MM.1S (cell line): ENCODE data around the gene TXNDC8.
"Not testable (repeated sequence)": the region's sequence is repeated elsewhere in the genome, so short reads cannot be mapped to it uniquely, and the experiment has no call there.

Experiments
- DNase-seq: peaks from one replicate; pipeline ENCODE4 v3.0.0-alpha.2; 2015
- H2AFZ ChIP-seq: fragments of 300-600 bp; sonication (generic); 2 replicates; pipeline ENCODE4 v1.6.0; 2016; ENCODE audit warnings: antibody characterized with exemption, low read length
- H3F3A ChIP-seq: fragments of 300-600 bp; sonication (generic); 2 replicates; pipeline ENCODE4 v1.6.1; 2016; ENCODE audit warnings: mild to moderate bottlenecking, antibody characterized with exemption, low read length, moderate library complexity, mixed read lengths; ENCODE audit not compliant: insufficient read depth
- H3K27ac ChIP-seq: fragments of 300-600 bp; sonication (generic); 2 replicates; pipeline ENCODE4 v1.5.1; 2016; ENCODE audit warnings: mild to moderate bottlenecking, low read length
- H3K27me3 ChIP-seq: fragments of 300-600 bp; sonication (generic); replicated peaks from 2 replicates; pipeline ENCODE4 v1.6.0; 2016; ENCODE audit warnings: low read length; ENCODE audit not compliant: insufficient read depth
- H3K36me3 ChIP-seq: fragments of 300-600 bp; sonication (generic); replicated peaks from 2 replicates; pipeline ENCODE4 v1.6.1; 2016; ENCODE audit warnings: mild to moderate bottlenecking, low read length, mixed read lengths; ENCODE audit not compliant: insufficient read depth
- H3K4me1 ChIP-seq: fragments of 300-600 bp; sonication (generic); 2 replicates; pipeline ENCODE4 v1.6.1; 2016; ENCODE audit warnings: low read length, mixed read lengths
- H3K4me2 ChIP-seq: fragments of 300-600 bp; sonication (generic); 2 replicates; pipeline ENCODE4 v1.6.0; 2016; ENCODE audit warnings: low read depth, low read length
- H3K4me3 ChIP-seq: fragments of 300-600 bp; sonication (generic); 2 replicates; pipeline ENCODE4 v1.5.1; 2016; ENCODE audit warnings: low read length, mixed read lengths
- H3K79me2 ChIP-seq: fragments of 300-600 bp; sonication (generic); 2 replicates; pipeline ENCODE4 v1.6.1; 2016; ENCODE audit warnings: mixed run types, low read length, mixed read lengths
- H3K9ac ChIP-seq: fragments of 300-600 bp; sonication (generic); 2 replicates; pipeline ENCODE4 v1.6.1; 2016; ENCODE audit warnings: low read length, mixed read lengths
- H3K9me2 ChIP-seq: fragments of 300-600 bp; sonication (generic); replicated peaks from 2 replicates; pipeline ENCODE4 v1.6.1; 2016; ENCODE audit warnings: mild to moderate bottlenecking, low read length, mixed read lengths; ENCODE audit not compliant: insufficient read depth
- H3K9me3 ChIP-seq: fragments of 300-600 bp; sonication (generic); replicated peaks from 2 replicates; pipeline ENCODE4 v1.6.1; 2016; ENCODE audit warnings: mild to moderate bottlenecking, low read length, mixed read lengths; ENCODE audit not compliant: insufficient read depth
- H4K20me1 ChIP-seq: fragments of 300-600 bp; sonication (generic); 2 replicates; pipeline ENCODE4 v1.6.1; 2016; ENCODE audit warnings: mild to moderate bottlenecking, low read length, moderate library complexity, mixed read lengths; ENCODE audit not compliant: insufficient read depth
- CTCF ChIP-seq: fragments of 300-600 bp; sonication (generic); IDR thresholded peaks from 2 replicates; pipeline ENCODE4 v1.5.1; 2016; ENCODE audit warnings: antibody characterized with exemption, low read length, mixed read lengths
- EZH2 ChIP-seq: fragments of 300-600 bp; sonication (generic); optimal IDR thresholded peaks from 2 replicates; pipeline ENCODE3; 2017; ENCODE audit warnings: low read depth, mild to moderate bottlenecking, antibody characterized with exemption, low read length, mixed read lengths
- EZH2phosphoT487 ChIP-seq: fragments of 300-600 bp; sonication (generic); IDR thresholded peaks from 2 replicates; pipeline ENCODE4 v1.6.1; 2018; ENCODE audit warnings: antibody characterized with exemption, low read length

The TXNDC8 gene

GRCh38 chr9:110371411-110372007 lies 33.8 kb upstream of the TXNDC8 start:
- Histone ChIP-seq H3K4me3 (no peak overlapping the region), H3K36me3 (no peaks in the 10 kb centered on the region), H3K79me2 (no peaks in the 10 kb centered on the region), H3F3A (no peaks in the 10 kb centered on the region), H3K9ac (no peak overlapping the region), H3K9me3 (no peaks in the 10 kb centered on the region), H3K27ac (no peak overlapping the region), H3K27me3 (no peaks in the 10 kb centered on the region), H3K9me2 (no peaks in the 10 kb centered on the region), H2AFZ (no peak overlapping the region), H4K20me1 (no peaks in the 10 kb centered on the region), H3K4me1 (no peaks in the 10 kb centered on the region), H3K4me2 (no peak overlapping the region)
- no peak for DNase-seq
- TF ChIP-seq CTCF: no peak
- TF ChIP-seq EZH2: no peak
- TF ChIP-seq EZH2phosphoT487: no peak

GRCh38 chr9:110370315-110370714 lies 32.7 kb upstream of the TXNDC8 start:
- Histone ChIP-seq H3K27ac (no peak overlapping the region), H3K9ac (no peak overlapping the region), H4K20me1 (no peaks in the 10 kb centered on the region), H3K9me2 (no peaks in the 10 kb centered on the region), H2AFZ (no peak overlapping the region), H3K4me3 (no peak overlapping the region), H3K4me1 (no peaks in the 10 kb centered on the region), H3K27me3 (no peaks in the 10 kb centered on the region), H3K79me2 (no peaks in the 10 kb centered on the region), H3K9me3 (no peaks in the 10 kb centered on the region), H3F3A (no peaks in the 10 kb centered on the region), H3K4me2 (no peak overlapping the region), H3K36me3 (no peaks in the 10 kb centered on the region)
- no peak for DNase-seq
- TF ChIP-seq EZH2 (no peak), CTCF (no peak), EZH2phosphoT487 (no peak)

- Histone ChIP-seq H3F3A (no peaks in the 10 kb centered on the region), H3K4me1 (no peaks in the 10 kb centered on the region), H3K36me3 (no peaks in the 10 kb centered on the region), H3K9me3 (no peaks in the 10 kb centered on the region), H2AFZ (no peak overlapping the region), H3K27me3 (no peaks in the 10 kb centered on the region), H3K9ac (no peak overlapping the region), H4K20me1 (no peaks in the 10 kb centered on the region), H3K4me2 (no peak overlapping the region), H3K9me2 (no peaks in the 10 kb centered on the region), H3K27ac (no peak overlapping the region), H3K4me3 (no peak overlapping the region), H3K79me2 (no peaks in the 10 kb centered on the region)
- TF ChIP-seq CTCF (no peak), EZH2 (no peak)
- DNase-seq: no peak
These were observed 26.8 kb upstream of the TXNDC8 start for GRCh38 chr9:110364451-110364850.

- not testable (repeated sequence) for H4K20me1 ChIP-seq, DNase-seq, H3K27me3 ChIP-seq, H2AFZ ChIP-seq, H3K9me3 ChIP-seq, H3K27ac ChIP-seq, H3K4me3 ChIP-seq, H3F3A ChIP-seq, H3K79me2 ChIP-seq, H3K36me3 ChIP-seq, H3K4me2 ChIP-seq, H3K4me1 ChIP-seq, H3K9ac ChIP-seq, H3K9me2 ChIP-seq
These were observed 21.3 kb upstream of the TXNDC8 start for GRCh38 chr9:110358992-110359391.
